ENCODE results near the gene SNRK. TPM values are rescaled to one million over a fixed set of nuclear protein-coding genes. Genes with fewer than 3 reads are reported as not detected.
A peak's percentile ranks its signal among the peaks of the same experiment; 100 is the strongest.

SNRK gene
- total and polyA plus RNA-seq, 3 donors from 2014 or later = 27.5 to 42.4 (median 37.4) TPM

DNA sequence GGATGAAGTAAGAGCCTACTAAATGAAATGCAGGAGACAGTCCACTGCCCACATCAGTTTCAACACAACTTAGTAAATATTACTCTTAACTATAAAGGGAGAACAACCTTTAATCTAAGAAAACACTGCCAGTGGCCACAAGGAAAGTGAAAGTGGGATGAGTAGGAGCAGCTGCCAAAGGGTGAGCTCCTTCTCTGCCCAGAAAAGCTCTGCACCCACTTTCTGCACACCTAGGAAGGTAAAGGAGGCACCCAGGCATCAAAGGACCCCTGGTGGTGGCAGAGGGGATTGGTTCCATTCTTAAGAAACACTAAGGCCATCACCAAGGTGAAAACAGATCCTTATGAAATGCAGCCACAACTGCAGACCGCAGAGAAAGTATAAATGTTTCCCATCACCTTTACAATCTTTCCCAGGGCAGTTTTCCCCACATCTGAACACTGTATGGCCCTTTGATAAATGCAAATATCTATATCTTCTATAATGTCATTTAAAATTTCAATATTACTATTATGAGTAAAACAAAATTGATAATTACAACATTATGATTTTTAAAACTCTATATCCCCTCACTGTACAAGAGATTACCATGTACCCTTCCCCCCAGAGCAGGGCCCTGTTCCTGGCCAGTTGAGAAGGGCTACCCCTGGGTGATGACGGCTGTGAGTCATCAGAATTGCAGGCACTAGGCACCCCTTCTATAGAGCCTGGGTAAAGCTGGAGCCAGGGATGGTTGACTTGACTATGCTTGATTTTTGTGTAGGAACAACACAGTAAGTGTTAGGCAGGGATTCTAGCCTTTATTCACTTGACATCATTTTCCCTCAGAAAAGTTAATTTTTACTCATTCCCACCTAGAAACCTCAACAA, 92.0 kb downstream of the SNRK start:
- no peak for TF ChIP-seq POLR2A (IDR thresholded peaks at IDR 0.05)
- TF ChIP-seq, protein P1, sequence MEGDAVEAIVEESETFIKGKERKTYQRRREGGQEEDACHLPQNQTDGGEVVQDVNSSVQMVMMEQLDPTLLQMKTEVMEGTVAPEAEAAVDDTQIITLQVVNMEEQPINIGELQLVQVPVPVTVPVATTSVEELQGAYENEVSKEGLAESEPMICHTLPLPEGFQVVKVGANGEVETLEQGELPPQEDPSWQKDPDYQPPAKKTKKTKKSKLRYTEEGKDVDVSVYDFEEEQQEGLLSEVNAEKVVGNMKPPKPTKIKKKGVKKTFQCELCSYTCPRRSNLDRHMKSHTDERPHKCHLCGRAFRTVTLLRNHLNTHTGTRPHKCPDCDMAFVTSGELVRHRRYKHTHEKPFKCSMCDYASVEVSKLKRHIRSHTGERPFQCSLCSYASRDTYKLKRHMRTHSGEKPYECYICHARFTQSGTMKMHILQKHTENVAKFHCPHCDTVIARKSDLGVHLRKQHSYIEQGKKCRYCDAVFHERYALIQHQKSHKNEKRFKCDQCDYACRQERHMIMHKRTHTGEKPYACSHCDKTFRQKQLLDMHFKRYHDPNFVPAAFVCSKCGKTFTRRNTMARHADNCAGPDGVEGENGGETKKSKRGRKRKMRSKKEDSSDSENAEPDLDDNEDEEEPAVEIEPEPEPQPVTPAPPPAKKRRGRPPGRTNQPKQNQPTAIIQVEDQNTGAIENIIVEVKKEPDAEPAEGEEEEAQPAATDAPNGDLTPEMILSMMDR (IDR thresholded peaks at IDR 0.05) = peak in 1 of 3 experiments; percentile 40
- H3K4me3 ChIP-seq = no peak overlapping the region
- H3K36me3 ChIP-seq (ENCODE audit: low read depth, missing control alignments) = no peaks in the 10 kb centered on the region
- WGBS, 2 donors = 89 to 95% methylated on average over 2 of the region's 2 CpGs
- no peaks in the 10 kb centered on the region for H3K9me3 ChIP-seq
- peak; percentile 33 for DNase-seq
- H3K27ac ChIP-seq = no peak overlapping the region
- peaks cover 4% of the 10 kb centered on the region for H3K4me1 ChIP-seq
- H3K27me3 ChIP-seq = no peaks in the 10 kb centered on the region
- intact Hi-C loops (cut with DNase I; ENCODE audit: low total_unique reads) = no loop called here

DNA sequence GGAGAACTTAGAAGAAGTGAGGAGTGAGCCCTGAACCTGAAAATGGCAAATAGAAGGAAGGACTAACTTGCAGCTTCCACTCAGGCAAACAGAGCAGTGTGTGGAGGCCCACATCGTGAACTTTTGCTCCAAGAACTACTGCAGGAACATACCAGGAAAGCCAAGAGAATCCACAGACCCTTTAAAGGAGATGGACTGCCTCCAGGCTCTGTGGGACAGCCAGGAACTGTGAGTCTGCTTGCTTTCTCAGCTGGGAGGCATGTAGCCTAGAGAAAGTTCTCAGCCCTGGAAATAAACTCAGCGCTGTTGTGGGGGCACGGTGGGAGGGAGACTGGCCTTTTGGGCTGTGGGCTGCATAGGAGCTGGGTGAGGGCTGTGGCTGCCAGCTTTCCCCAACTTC, 93.0 kb downstream of the SNRK start:
- H3K9me3 ChIP-seq = no peaks in the 10 kb centered on the region
- no peaks in the 10 kb centered on the region for H3K27me3 ChIP-seq
- no peak for TF ChIP-seq POLR2A (IDR thresholded peaks at IDR 0.05)
- TF ChIP-seq, protein P1 (IDR thresholded peaks at IDR 0.05) = no peak
- DNase-seq = peak; percentile 46
- intact Hi-C loops (cut with DNase I; ENCODE audit: low total_unique reads) = no loop called here
- peaks cover 4% of the 10 kb centered on the region for H3K4me1 ChIP-seq
- 52 to 63% methylated on average over 3 of the region's 3 CpGs for WGBS, 2 donors
- H3K4me3 ChIP-seq = no peak overlapping the region
- H3K36me3 ChIP-seq (ENCODE audit: low read depth, missing control alignments) = no peaks in the 10 kb centered on the region
- H3K27ac ChIP-seq = no peak overlapping the region

DNA sequence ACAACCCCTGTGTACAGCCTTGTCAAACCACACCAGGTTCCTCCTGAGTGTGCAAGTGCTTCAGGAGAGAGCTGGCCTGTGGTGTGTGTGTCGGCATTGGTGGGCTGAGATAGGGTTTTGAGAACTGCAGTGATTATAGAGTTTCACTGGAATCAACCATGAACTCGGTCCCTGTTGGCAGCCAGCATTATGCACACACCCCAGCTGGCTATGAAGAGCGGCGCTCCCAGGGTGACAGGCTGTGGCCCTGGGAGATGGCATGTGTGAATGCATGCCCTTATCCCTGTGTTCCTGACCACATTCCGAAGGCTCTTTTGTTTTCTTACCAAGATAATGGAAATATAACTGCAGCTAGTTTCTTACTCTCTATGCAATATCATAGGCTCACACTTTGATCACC, 101.8 kb downstream of the SNRK start:
- WGBS, 2 donors = 92 to 96% methylated on average over 5 of the region's 5 CpGs
- intact Hi-C loops (cut with DNase I; ENCODE audit: low total_unique reads) = no loop called here
- H3K27ac ChIP-seq = no peak overlapping the region

DNA sequence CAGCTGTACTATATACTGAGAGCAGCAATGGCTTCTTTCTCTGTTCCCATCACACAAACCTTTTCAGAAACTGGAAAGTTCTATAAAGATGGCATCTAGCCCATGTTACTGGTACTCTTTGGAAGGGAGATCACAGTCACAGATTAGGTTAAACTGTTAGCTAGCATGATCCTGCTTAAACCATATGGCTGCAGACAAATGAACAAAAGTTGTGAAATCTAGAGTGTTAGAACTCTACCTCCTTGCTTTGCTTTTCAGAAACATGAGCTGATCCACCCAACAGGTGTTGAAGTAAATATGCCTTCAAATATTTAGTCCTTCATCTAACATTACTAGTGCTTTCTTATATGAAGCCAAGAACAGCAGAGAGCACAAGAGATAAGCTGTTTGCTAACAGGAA, 102.6 kb downstream of the SNRK start:
- H3K4me1 ChIP-seq = no peaks in the 10 kb centered on the region
- TF ChIP-seq POLR2A (IDR thresholded peaks at IDR 0.05) = no peak
- TF ChIP-seq, protein P1 (IDR thresholded peaks at IDR 0.05) = no peak
- H3K27me3 ChIP-seq = no peaks in the 10 kb centered on the region
- intact Hi-C loops (cut with DNase I; ENCODE audit: low total_unique reads) = no loop called here
- no peaks in the 10 kb centered on the region for H3K9me3 ChIP-seq
- peak overlapping the region in 1 of 2 donors; percentile 47 for H3K27ac ChIP-seq
- DNase-seq = no peak
- H3K36me3 ChIP-seq (ENCODE audit: low read depth, missing control alignments) = no peaks in the 10 kb centered on the region
- no peak overlapping the region for H3K4me3 ChIP-seq

More for the DNA sequence above, 101.8 kb downstream of the SNRK start:
- DNase-seq = no peak
- Histone ChIP-seq H3K36me3 (ENCODE audit: low read depth, missing control alignments) (no peaks in the 10 kb centered on the region), H3K4me3 (no peak overlapping the region), H3K4me1 (no peaks in the 10 kb centered on the region), H3K27me3 (no peaks in the 10 kb centered on the region), H3K9me3 (no peaks in the 10 kb centered on the region)
- TF ChIP-seq, protein P1 (IDR thresholded peaks at IDR 0.05) = no peak
- TF ChIP-seq POLR2A (IDR thresholded peaks at IDR 0.05) = no peak

All from testis (tissue), 3 donors.